Osteoblast (primary cell): ENCODE measurements around the gene HSPB6. TPM values are rescaled to one million over a fixed set of nuclear protein-coding genes. Genes with fewer than 3 reads are reported as not detected.

Experiments
- DNase-seq: peaks from one replicate; pipeline ENCODE4 v3.0.0; 2011; ENCODE audit warnings: low spot score, mixed read lengths; ENCODE audit not compliant: insufficient read length; ENCODE audit errors: missing footprints
- H2AFZ ChIP-seq: 2 replicates; pipeline ENCODE4 v1.6.0; 2011; ENCODE audit warnings: mild to moderate bottlenecking, low read length
- H3K27ac ChIP-seq: 2 replicates; pipeline ENCODE4 v1.5.1; 2011; ENCODE audit warnings: mild to moderate bottlenecking, low read depth, low read length, moderate library complexity
- H3K27me3 ChIP-seq: 2 replicates; pipeline ENCODE4 v1.6.0; 2012; ENCODE audit warnings: mild to moderate bottlenecking, control low read depth, inconsistent platforms, low read length, moderate library complexity; ENCODE audit not compliant: insufficient read depth
- H3K36me3 ChIP-seq: 2 replicates; pipeline ENCODE4 v1.5.1; 2011; ENCODE audit warnings: mild to moderate bottlenecking, low read length, control low read depth, moderate library complexity; ENCODE audit not compliant: insufficient read depth
- H3K4me1 ChIP-seq: 2 replicates; pipeline ENCODE4 v1.5.1; 2011; ENCODE audit warnings: mild to moderate bottlenecking, low read length, control low read depth, moderate library complexity; ENCODE audit not compliant: insufficient read depth
- H3K4me2 ChIP-seq: 2 replicates; pipeline ENCODE4 v1.6.0; 2011; ENCODE audit warnings: mild to moderate bottlenecking, low read length; ENCODE audit not compliant: insufficient read depth
- H3K4me3 ChIP-seq: fragments of 200-600 bp; sonication (generic); 3 replicates; pipeline ENCODE4 v1.5.1; 2012; ENCODE audit warnings: mild to moderate bottlenecking, low read length, inconsistent platforms; ENCODE audit not compliant: insufficient read depth
- H3K79me2 ChIP-seq: 2 replicates; pipeline ENCODE4 v1.6.0; 2012; ENCODE audit warnings: mild to moderate bottlenecking, low read length, control low read depth, inconsistent platforms; ENCODE audit not compliant: insufficient read depth
- H3K9me3 ChIP-seq: 2 replicates; pipeline ENCODE4 v1.5.1; 2011; ENCODE audit warnings: low read depth, low read length, control low read depth
- H4K20me1 ChIP-seq: 2 replicates; pipeline ENCODE4 v1.6.0; 2012; ENCODE audit warnings: mild to moderate bottlenecking, low read length, control low read depth; ENCODE audit not compliant: insufficient read depth
- CTCF ChIP-seq: IDR thresholded peaks from 2 replicates; pipeline ENCODE4 v1.5.1; 2011; ENCODE audit warnings: mild to moderate bottlenecking, low read depth, low read length, moderate library complexity; ENCODE audit errors: extremely low read depth
- total RNA-seq: library from RNA; depleted of rRNA; stranded (reverse); fragments of >200 nt; gene quantifications from 2 replicates; pipeline ENCODE4 v1.2.3, GENCODE V29; 2012

Gene HSPB6
- total RNA-seq, 1 donor = 14.5 TPM

- TF ChIP-seq CTCF = no peak
- H4K20me1 ChIP-seq = peaks cover 15% of the 10 kb centered on the region
- H3K27ac ChIP-seq = peak overlapping the region; percentile 84
- no peak for DNase-seq
- H3K4me2 ChIP-seq = peak overlapping the region; percentile 64
- peak overlapping the region; percentile 76 for H3K4me3 ChIP-seq
- H3K27me3 ChIP-seq = no peaks in the 10 kb centered on the region
- H3K36me3 ChIP-seq = peaks cover 27% of the 10 kb centered on the region
- H3K79me2 ChIP-seq = peaks cover 24% of the 10 kb centered on the region
- peaks cover 27% of the 10 kb centered on the region for H3K4me1 ChIP-seq
- no peaks in the 10 kb centered on the region for H3K9me3 ChIP-seq
- H2AFZ ChIP-seq = no peak overlapping the region
Measured at GRCh38 chr19:35755131-35755549, 1.7 kb downstream of the HSPB6 start.

GRCh38 chr19:35754370-35755130, 2.3 kb downstream of the HSPB6 start:
- H3K27ac ChIP-seq = peak overlapping the region; percentile 84
- H3K4me3 ChIP-seq = peak overlapping the region; percentile 76
- peaks cover 26% of the 10 kb centered on the region for H3K36me3 ChIP-seq
- H2AFZ ChIP-seq = no peak overlapping the region
- peaks cover 29% of the 10 kb centered on the region for H3K4me1 ChIP-seq
- DNase-seq = peak; percentile 69
- H3K27me3 ChIP-seq = no peaks in the 10 kb centered on the region
- TF ChIP-seq CTCF = no peak
- peaks cover 24% of the 10 kb centered on the region for H3K79me2 ChIP-seq
- H3K4me2 ChIP-seq = peak overlapping the region; percentile 64
- no peaks in the 10 kb centered on the region for H3K9me3 ChIP-seq
- H4K20me1 ChIP-seq = peaks cover 14% of the 10 kb centered on the region

- Histone ChIP-seq H2AFZ (no peak overlapping the region), H3K4me1 (peaks cover 30% of the 10 kb centered on the region), H3K79me2 (peaks cover 23% of the 10 kb centered on the region)
Measured at GRCh38 chr19:35753634-35754369, 3.0 kb downstream of the HSPB6 start.

More at GRCh38 chr19:35753634-35754369, 3.0 kb downstream of the HSPB6 start:
- Histone ChIP-seq H3K36me3 (peaks cover 26% of the 10 kb centered on the region), H3K9me3 (no peaks in the 10 kb centered on the region), H3K4me2 (no peak overlapping the region), H3K4me3 (no peak overlapping the region), H3K27me3 (no peaks in the 10 kb centered on the region), H4K20me1 (peaks cover 8% of the 10 kb centered on the region), H3K27ac (no peak overlapping the region)
- peak; percentile 65 for DNase-seq
- TF ChIP-seq CTCF = no peak
